ENCODE data around the gene RBL2. TPM values are rescaled to one million over a fixed set of nuclear protein-coding genes. Genes with fewer than 3 reads are reported as not detected.
A peak's percentile ranks its signal among the peaks of the same experiment; 100 is the strongest.
"Not testable (repeated sequence)": the region's sequence is repeated elsewhere in the genome, so short reads cannot be mapped to it uniquely, and the experiment has no call there.

The RBL2 gene
- total RNA-seq, 1 donor from 2014 or later: 44.1 TPM

GRCh38 chr16:53530741-53531140 lies 96.5 kb downstream of the RBL2 start:
- Mint-ChIP-seq H3K36me3 (ENCODE audit: unreplicated experiment) (no peaks in the 10 kb centered on the region), H3K4me3 (ENCODE audit: unreplicated experiment) (no peak overlapping the region), H3K27ac (ENCODE audit: unreplicated experiment) (no peak overlapping the region), H3K27me3 (ENCODE audit: unreplicated experiment) (no peaks in the 10 kb centered on the region), H3K4me1 (ENCODE audit: low read depth, unreplicated experiment) (peaks cover 16% of the 10 kb centered on the region), H3K9me3 (ENCODE audit: unreplicated experiment) (peaks cover 2% of the 10 kb centered on the region)
- no peak for TF ChIP-seq CTCF (IDR thresholded peaks at IDR 0.05; ENCODE audit: partially characterized antibody, unreplicated experiment)
- no peak for DNase-seq

GRCh38 chr16:53534206-53534605 lies 99.9 kb downstream of the RBL2 start:
- peaks cover 2% of the 10 kb centered on the region for H3K27me3 Mint-ChIP-seq (ENCODE audit: unreplicated experiment)
- no peak for DNase-seq
- H3K4me3 Mint-ChIP-seq (ENCODE audit: unreplicated experiment): no peak overlapping the region
- peaks cover 5% of the 10 kb centered on the region for H3K36me3 Mint-ChIP-seq (ENCODE audit: unreplicated experiment)
- peaks cover 14% of the 10 kb centered on the region for H3K4me1 Mint-ChIP-seq (ENCODE audit: low read depth, unreplicated experiment)
- peaks cover 6% of the 10 kb centered on the region for H3K9me3 Mint-ChIP-seq (ENCODE audit: unreplicated experiment)
- TF ChIP-seq CTCF (IDR thresholded peaks at IDR 0.05; ENCODE audit: partially characterized antibody, unreplicated experiment): no peak
- H3K27ac Mint-ChIP-seq (ENCODE audit: unreplicated experiment): no peak overlapping the region

- peaks cover 2% of the 10 kb centered on the region for H3K27me3 Mint-ChIP-seq (ENCODE audit: unreplicated experiment)
- DNase-seq: no peak
- H3K4me3 Mint-ChIP-seq (ENCODE audit: unreplicated experiment): no peak overlapping the region
- peaks cover 5% of the 10 kb centered on the region for H3K36me3 Mint-ChIP-seq (ENCODE audit: unreplicated experiment)
- no peaks in the 10 kb centered on the region for H3K4me1 Mint-ChIP-seq (ENCODE audit: low read depth, unreplicated experiment)
- no peak for TF ChIP-seq CTCF (IDR thresholded peaks at IDR 0.05; ENCODE audit: partially characterized antibody, unreplicated experiment)
- peaks cover 7% of the 10 kb centered on the region for H3K9me3 Mint-ChIP-seq (ENCODE audit: unreplicated experiment)
- no peak overlapping the region for H3K27ac Mint-ChIP-seq (ENCODE audit: unreplicated experiment)
Measured at GRCh38 chr16:53537626-53538025, 103.4 kb downstream of the RBL2 start.

- not testable (repeated sequence) for H3K36me3 Mint-ChIP-seq (ENCODE audit: unreplicated experiment); H3K4me1 Mint-ChIP-seq (ENCODE audit: low read depth, unreplicated experiment); H3K27ac Mint-ChIP-seq (ENCODE audit: unreplicated experiment); H3K4me3 Mint-ChIP-seq (ENCODE audit: unreplicated experiment); H3K27me3 Mint-ChIP-seq (ENCODE audit: unreplicated experiment); H3K9me3 Mint-ChIP-seq (ENCODE audit: unreplicated experiment); DNase-seq
Measured at GRCh38 chr16:53539346-53539745, 105.1 kb downstream of the RBL2 start.

- not testable (repeated sequence) for DNase-seq; H3K4me3 Mint-ChIP-seq (ENCODE audit: unreplicated experiment); H3K4me1 Mint-ChIP-seq (ENCODE audit: low read depth, unreplicated experiment); H3K36me3 Mint-ChIP-seq (ENCODE audit: unreplicated experiment); H3K27me3 Mint-ChIP-seq (ENCODE audit: unreplicated experiment); H3K9me3 Mint-ChIP-seq (ENCODE audit: unreplicated experiment)
- peak overlapping the region; percentile 70 for H3K27ac Mint-ChIP-seq (ENCODE audit: unreplicated experiment)
Measured at GRCh38 chr16:53539759-53540718, 105.8 kb downstream of the RBL2 start.

Other genes with a start within 250 kb of the RBL2 start
- gene AKTIP, start 68.7 kb downstream of the RBL2 start, total RNA-seq (ENCODE audit: unreplicated experiment): 30.0 TPM

All from glutamatergic neuron (in vitro differentiated cells).